Measurements from ENCODE around the gene MLN.

The MLN gene

GRCh38 chr6:33766921-33767907 lies 36.6 kb downstream of the MLN start:
- H3K27me3 ChIP-seq (ENCODE audit: control insufficient read depth, insufficient read depth, low read length) = no peaks in the 10 kb centered on the region
- H3K9me3 ChIP-seq (ENCODE audit: control insufficient read depth, insufficient read depth, low read depth, low read length) = peaks cover 4% of the 10 kb centered on the region; the same call in 1 of the 2 replicates
- H3K4me3 ChIP-seq (ENCODE audit: low read depth, low read length) = no peak overlapping the region
- no peak overlapping the region for H3K9ac ChIP-seq (ENCODE audit: low read length)
- peaks cover 2% of the 10 kb centered on the region for H3K36me3 ChIP-seq (ENCODE audit: control insufficient read depth, insufficient read depth, low read length)
- H3K4me1 ChIP-seq (ENCODE audit: control insufficient read depth, insufficient read depth, low read length) = peaks cover 34% of the 10 kb centered on the region
- no peak overlapping the region for H3K27ac ChIP-seq (ENCODE audit: low read depth, low read length)

DNA sequence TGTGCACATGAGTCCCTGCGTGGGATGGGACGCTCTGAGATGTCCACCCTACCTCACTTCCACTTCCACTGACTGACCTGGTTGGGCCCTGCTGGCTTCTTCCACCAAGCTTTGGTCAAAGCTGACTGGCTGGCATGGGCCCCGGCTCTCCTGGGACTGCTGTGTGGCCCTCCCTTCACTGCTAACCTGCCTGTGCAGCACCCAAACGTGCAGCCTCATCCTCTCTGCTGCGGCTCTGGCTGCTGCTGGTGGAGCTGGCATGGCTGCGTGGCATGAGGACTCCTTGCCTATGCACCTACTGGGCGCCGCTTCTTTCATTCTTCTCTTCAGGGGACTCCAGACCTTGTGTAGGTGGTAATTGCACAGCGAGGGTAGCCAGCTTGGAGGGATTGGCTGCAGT lies 38.4 kb downstream of the MLN start:
- Histone ChIP-seq H3K4me1 (ENCODE audit: control insufficient read depth, insufficient read depth, low read length) (peaks cover 22% of the 10 kb centered on the region), H3K4me3 (ENCODE audit: low read depth, low read length) (no peak overlapping the region), H3K9me3 (ENCODE audit: control insufficient read depth, insufficient read depth, low read depth, low read length) (peaks cover 4% of the 10 kb centered on the region; the same call in 1 of the 2 replicates), H3K9ac (ENCODE audit: low read length) (no peak overlapping the region), H3K27ac (ENCODE audit: low read depth, low read length) (no peak overlapping the region), H3K36me3 (ENCODE audit: control insufficient read depth, insufficient read depth, low read length) (no peaks in the 10 kb centered on the region), H3K27me3 (ENCODE audit: control insufficient read depth, insufficient read depth, low read length) (no peaks in the 10 kb centered on the region)

DNA sequence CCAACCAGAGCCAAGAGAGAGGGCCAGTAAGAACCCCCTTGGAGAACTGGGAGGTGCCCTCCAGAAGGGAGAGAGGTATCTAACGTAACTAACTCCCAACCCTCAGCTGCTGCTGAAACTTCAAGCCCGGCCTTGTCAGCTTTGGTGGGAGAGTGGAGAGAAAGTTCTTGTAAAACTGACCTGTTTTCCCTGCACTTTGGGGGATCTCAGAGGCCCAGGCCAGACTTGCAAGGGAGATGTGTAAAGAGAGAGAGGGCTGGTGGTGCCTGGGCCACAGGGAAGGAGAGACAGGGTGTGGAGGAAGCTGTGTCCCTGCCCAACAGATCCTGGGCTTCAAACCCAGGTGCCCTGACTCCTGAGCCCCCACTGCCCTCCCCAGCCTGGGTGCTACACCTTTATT lies 39.8 kb downstream of the MLN start:
- no peak overlapping the region for H3K27ac ChIP-seq (ENCODE audit: low read depth, low read length)
- no peak overlapping the region for H3K9ac ChIP-seq (ENCODE audit: low read length)
- peaks cover 8% of the 10 kb centered on the region; the same call in 1 of the 2 replicates for H3K4me1 ChIP-seq (ENCODE audit: control insufficient read depth, insufficient read depth, low read length)
- H3K27me3 ChIP-seq (ENCODE audit: control insufficient read depth, insufficient read depth, low read length) = no peaks in the 10 kb centered on the region
- H3K9me3 ChIP-seq (ENCODE audit: control insufficient read depth, insufficient read depth, low read depth, low read length) = peaks cover 4% of the 10 kb centered on the region; the same call in 1 of the 2 replicates
- H3K4me3 ChIP-seq (ENCODE audit: low read depth, low read length) = no peak overlapping the region
- H3K36me3 ChIP-seq (ENCODE audit: control insufficient read depth, insufficient read depth, low read length) = no peaks in the 10 kb centered on the region

DNA sequence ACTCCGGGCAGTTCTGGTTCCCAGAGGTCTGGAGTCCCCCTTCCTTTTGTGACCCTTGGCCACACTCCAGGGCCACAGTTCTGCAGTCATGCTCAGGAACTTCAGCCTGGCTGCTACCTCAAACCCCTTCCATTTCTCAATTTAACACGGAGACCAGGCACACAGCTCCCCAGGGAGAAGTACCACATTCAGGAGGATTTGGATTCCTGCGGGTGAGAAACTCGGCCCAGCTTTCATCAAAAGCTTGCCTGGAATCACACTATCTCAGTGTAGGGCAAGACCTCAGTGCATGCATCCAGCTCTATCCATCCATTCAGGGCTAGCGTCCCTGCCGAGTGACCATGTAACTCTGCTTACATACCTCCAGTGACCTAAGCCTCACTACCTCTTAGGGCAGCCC lies 40.3 kb downstream of the MLN start:
- peaks cover 4% of the 10 kb centered on the region; the same call in 1 of the 2 replicates for H3K9me3 ChIP-seq (ENCODE audit: control insufficient read depth, insufficient read depth, low read depth, low read length)
- no peak overlapping the region for H3K9ac ChIP-seq (ENCODE audit: low read length)
- H3K36me3 ChIP-seq (ENCODE audit: control insufficient read depth, insufficient read depth, low read length) = no peaks in the 10 kb centered on the region
- H3K27me3 ChIP-seq (ENCODE audit: control insufficient read depth, insufficient read depth, low read length) = no peaks in the 10 kb centered on the region
- no peak overlapping the region for H3K27ac ChIP-seq (ENCODE audit: low read depth, low read length)
- no peak overlapping the region for H3K4me3 ChIP-seq (ENCODE audit: low read depth, low read length)
- H3K4me1 ChIP-seq (ENCODE audit: control insufficient read depth, insufficient read depth, low read length) = peaks cover 4% of the 10 kb centered on the region; the same call in 1 of the 2 replicates

DNA sequence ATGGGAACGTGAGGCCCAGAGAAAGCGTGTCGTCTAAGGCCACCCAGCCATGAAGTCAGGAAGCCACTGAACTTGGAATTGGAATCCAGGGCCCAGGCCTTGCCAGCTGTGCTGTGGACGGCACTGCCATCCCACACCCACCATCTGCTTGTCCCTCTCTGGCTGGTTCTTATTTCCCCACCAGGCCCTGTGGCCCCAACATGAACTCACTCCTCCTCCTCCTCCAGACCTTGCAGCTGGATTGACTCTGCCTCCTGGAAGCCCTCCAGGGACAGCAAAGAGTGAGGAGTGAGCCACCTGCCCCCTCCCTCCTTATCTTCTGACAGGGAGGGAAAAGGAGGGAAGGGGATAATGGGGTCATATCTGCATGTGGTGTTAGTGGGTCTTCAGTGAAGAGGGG lies 41.1 kb downstream of the MLN start:
- H3K27me3 ChIP-seq (ENCODE audit: control insufficient read depth, insufficient read depth, low read length) = no peaks in the 10 kb centered on the region
- H3K4me1 ChIP-seq (ENCODE audit: control insufficient read depth, insufficient read depth, low read length) = peaks cover 4% of the 10 kb centered on the region; the same call in 1 of the 2 replicates
- H3K4me3 ChIP-seq (ENCODE audit: low read depth, low read length) = no peak overlapping the region
- H3K9me3 ChIP-seq (ENCODE audit: control insufficient read depth, insufficient read depth, low read depth, low read length) = peaks cover 4% of the 10 kb centered on the region; the same call in 1 of the 2 replicates
- H3K9ac ChIP-seq (ENCODE audit: low read length) = no peak overlapping the region
- H3K36me3 ChIP-seq (ENCODE audit: control insufficient read depth, insufficient read depth, low read length) = no peaks in the 10 kb centered on the region
- H3K27ac ChIP-seq (ENCODE audit: low read depth, low read length) = no peak overlapping the region

DNA sequence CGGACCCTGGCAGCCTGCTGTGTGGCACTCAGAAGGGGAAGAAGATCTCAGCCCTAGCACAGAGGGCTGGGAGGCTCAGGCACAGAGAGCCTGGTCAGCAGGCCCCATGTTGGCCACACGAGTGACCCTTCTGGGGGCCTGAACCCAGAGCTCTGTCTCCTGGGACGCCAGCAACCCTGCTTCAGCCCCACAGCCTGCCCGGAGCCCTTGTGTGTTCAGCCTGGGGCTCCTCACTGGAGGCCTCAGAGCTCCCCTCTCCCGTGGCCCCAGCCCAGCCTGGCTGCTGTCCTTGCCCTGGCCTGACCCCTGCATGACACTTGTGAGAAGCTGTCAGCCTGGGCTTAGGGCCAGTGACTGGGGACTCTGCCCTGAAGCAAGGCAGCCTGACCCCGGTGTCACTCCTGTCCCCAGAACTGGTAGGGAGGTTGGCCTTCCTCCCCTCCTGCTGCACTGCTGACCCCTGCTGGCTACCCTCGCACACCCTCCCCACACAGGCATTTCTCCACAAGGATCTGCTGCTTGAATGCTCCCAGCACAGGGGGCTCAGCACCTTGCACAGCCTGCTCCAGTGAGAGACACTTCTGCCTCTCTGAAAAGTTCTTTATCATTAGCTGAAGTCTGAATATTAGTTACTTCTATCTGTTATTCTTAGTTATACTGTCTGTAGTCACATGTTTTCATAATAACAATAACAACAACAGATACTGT lies 41.7 kb downstream of the MLN start:
- Histone ChIP-seq H3K27ac (ENCODE audit: low read depth, low read length) (no peak overlapping the region), H3K9me3 (ENCODE audit: control insufficient read depth, insufficient read depth, low read depth, low read length) (peaks cover 3% of the 10 kb centered on the region; the same call in 1 of the 2 replicates), H3K4me3 (ENCODE audit: low read depth, low read length) (no peak overlapping the region), H3K27me3 (ENCODE audit: control insufficient read depth, insufficient read depth, low read length) (no peaks in the 10 kb centered on the region), H3K9ac (ENCODE audit: low read length) (no peak overlapping the region), H3K4me1 (ENCODE audit: control insufficient read depth, insufficient read depth, low read length) (peaks cover 4% of the 10 kb centered on the region; the same call in 1 of the 2 replicates), H3K36me3 (ENCODE audit: control insufficient read depth, insufficient read depth, low read length) (no peaks in the 10 kb centered on the region)

- Histone ChIP-seq H3K4me1 (ENCODE audit: control insufficient read depth, insufficient read depth, low read length) (peaks cover 4% of the 10 kb centered on the region; the same call in 1 of the 2 replicates), H3K9me3 (ENCODE audit: control insufficient read depth, insufficient read depth, low read depth, low read length) (no peaks in the 10 kb centered on the region), H3K9ac (ENCODE audit: low read length) (no peak overlapping the region), H3K27me3 (ENCODE audit: control insufficient read depth, insufficient read depth, low read length) (no peaks in the 10 kb centered on the region), H3K27ac (ENCODE audit: low read depth, low read length) (no peak overlapping the region), H3K4me3 (ENCODE audit: low read depth, low read length) (no peak overlapping the region), H3K36me3 (ENCODE audit: control insufficient read depth, insufficient read depth, low read length) (no peaks in the 10 kb centered on the region)
These were observed 42.3 kb downstream of the MLN start for GRCh38 chr6:33761581-33761921.

DNA sequence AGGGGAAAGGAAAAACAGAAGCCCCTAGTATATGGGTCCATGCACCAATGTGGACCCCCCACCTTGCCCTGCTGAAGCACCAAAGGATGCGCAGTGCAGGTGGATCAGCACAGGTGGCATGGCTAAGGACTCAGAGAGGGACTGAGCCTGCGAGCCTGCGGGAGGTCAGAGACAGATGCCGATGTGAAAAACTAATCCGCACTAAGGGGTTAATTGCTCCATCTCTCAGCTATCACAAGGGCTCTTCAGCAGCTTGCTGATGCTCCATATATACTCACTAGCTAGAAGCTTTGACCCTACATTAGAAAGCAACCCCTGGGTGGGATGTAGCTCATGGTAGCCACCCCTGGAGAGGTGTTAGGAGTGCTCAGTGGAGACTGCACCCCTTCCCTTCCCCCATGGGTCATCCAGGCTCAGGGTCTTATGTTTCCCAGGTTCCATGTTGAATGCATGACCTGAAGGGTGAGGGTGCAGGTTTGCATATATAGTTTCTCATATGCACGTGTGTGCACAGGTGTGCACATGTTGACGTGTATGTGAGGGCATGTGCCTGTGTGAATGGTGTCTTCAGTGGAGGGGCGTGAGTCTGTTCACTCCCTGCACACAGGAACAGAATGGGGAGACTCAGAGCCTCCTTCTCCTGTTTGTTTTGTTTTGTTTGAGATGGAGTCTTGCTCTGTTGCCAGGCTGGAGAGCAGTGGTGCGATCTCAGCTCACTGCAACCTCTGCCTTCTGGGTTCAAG lies 43.7 kb downstream of the MLN start:
- no peaks in the 10 kb centered on the region for H3K36me3 ChIP-seq (ENCODE audit: control insufficient read depth, insufficient read depth, low read length)
- no peaks in the 10 kb centered on the region for H3K27me3 ChIP-seq (ENCODE audit: control insufficient read depth, insufficient read depth, low read length)
- H3K27ac ChIP-seq (ENCODE audit: low read depth, low read length) = no peak overlapping the region
- H3K9ac ChIP-seq (ENCODE audit: low read length) = no peak overlapping the region
- H3K4me1 ChIP-seq (ENCODE audit: control insufficient read depth, insufficient read depth, low read length) = peaks cover 9% of the 10 kb centered on the region; the same call in 1 of the 2 replicates
- no peaks in the 10 kb centered on the region for H3K9me3 ChIP-seq (ENCODE audit: control insufficient read depth, insufficient read depth, low read depth, low read length)
- no peak overlapping the region for H3K4me3 ChIP-seq (ENCODE audit: low read depth, low read length)

DNA sequence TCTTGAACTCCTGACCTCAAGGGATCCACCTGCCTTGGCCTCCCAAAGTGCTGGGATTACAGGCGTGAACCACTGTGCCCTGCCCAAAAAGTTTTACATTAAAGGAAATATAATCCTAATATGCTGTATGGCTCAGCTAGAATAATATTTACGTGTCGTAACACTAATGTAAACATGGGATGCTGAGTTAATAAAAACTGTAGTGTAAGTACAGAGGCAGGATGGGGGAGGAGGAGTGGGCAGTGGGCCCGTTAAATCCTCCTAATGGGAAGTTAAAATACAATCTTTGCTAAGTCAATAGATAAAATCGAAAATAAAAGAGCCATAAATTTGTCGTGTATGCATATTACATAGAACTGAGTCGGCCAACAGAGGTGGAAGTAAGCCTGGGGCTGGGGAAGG lies 45.0 kb downstream of the MLN start:
- no peak overlapping the region for H3K27ac ChIP-seq (ENCODE audit: low read depth, low read length)
- H3K36me3 ChIP-seq (ENCODE audit: control insufficient read depth, insufficient read depth, low read length) = no peaks in the 10 kb centered on the region
- H3K4me3 ChIP-seq (ENCODE audit: low read depth, low read length) = no peak overlapping the region
- H3K4me1 ChIP-seq (ENCODE audit: control insufficient read depth, insufficient read depth, low read length) = peaks cover 11% of the 10 kb centered on the region; the same call in 1 of the 2 replicates
- H3K27me3 ChIP-seq (ENCODE audit: control insufficient read depth, insufficient read depth, low read length) = no peaks in the 10 kb centered on the region
- H3K9me3 ChIP-seq (ENCODE audit: control insufficient read depth, insufficient read depth, low read depth, low read length) = no peaks in the 10 kb centered on the region
- H3K9ac ChIP-seq (ENCODE audit: low read length) = no peak overlapping the region

GRCh38 chr6:33757906-33758305 lies 45.9 kb downstream of the MLN start:
- H3K27ac ChIP-seq (ENCODE audit: low read depth, low read length) = no peak overlapping the region
- H3K4me3 ChIP-seq (ENCODE audit: low read depth, low read length) = no peak overlapping the region
- no peaks in the 10 kb centered on the region for H3K36me3 ChIP-seq (ENCODE audit: control insufficient read depth, insufficient read depth, low read length)
- no peak overlapping the region for H3K9ac ChIP-seq (ENCODE audit: low read length)
- no peaks in the 10 kb centered on the region for H3K27me3 ChIP-seq (ENCODE audit: control insufficient read depth, insufficient read depth, low read length)
- H3K4me1 ChIP-seq (ENCODE audit: control insufficient read depth, insufficient read depth, low read length) = peaks cover 11% of the 10 kb centered on the region; the same call in 1 of the 2 replicates
- H3K9me3 ChIP-seq (ENCODE audit: control insufficient read depth, insufficient read depth, low read depth, low read length) = no peaks in the 10 kb centered on the region

Measured in HUES6 (cell line).